Endometrial microvascular endothelial cells (primary cell): Measurements from ENCODE around the gene SPATA12. TPM values are rescaled to one million over a fixed set of nuclear protein-coding genes. Genes with fewer than 3 reads are reported as not detected.
"Not testable (repeated sequence)": the region's sequence is repeated elsewhere in the genome, so short reads cannot be mapped to it uniquely, and the experiment has no call there.

Experiments
- in situ Hi-C: cut with HindIII; loops from 2 replicates; pipeline ENCODE4 v1.10.0; 2017; ENCODE audit warnings: low sequenced_read_pairs, low pct_unique_long_range_greater_than_20kb; ENCODE audit errors: inconsistent ontology term
- total RNA-seq: library from RNA; depleted of rRNA; stranded (reverse); fragments of >200 nt; gene quantifications from one replicate; pipeline ENCODE4 v1.2.3, GENCODE V29; 2015; ENCODE audit errors: inconsistent ontology term

SPATA12 gene
- total RNA-seq, 1 donor from 2014 or later = 0.37 TPM

DNA sequence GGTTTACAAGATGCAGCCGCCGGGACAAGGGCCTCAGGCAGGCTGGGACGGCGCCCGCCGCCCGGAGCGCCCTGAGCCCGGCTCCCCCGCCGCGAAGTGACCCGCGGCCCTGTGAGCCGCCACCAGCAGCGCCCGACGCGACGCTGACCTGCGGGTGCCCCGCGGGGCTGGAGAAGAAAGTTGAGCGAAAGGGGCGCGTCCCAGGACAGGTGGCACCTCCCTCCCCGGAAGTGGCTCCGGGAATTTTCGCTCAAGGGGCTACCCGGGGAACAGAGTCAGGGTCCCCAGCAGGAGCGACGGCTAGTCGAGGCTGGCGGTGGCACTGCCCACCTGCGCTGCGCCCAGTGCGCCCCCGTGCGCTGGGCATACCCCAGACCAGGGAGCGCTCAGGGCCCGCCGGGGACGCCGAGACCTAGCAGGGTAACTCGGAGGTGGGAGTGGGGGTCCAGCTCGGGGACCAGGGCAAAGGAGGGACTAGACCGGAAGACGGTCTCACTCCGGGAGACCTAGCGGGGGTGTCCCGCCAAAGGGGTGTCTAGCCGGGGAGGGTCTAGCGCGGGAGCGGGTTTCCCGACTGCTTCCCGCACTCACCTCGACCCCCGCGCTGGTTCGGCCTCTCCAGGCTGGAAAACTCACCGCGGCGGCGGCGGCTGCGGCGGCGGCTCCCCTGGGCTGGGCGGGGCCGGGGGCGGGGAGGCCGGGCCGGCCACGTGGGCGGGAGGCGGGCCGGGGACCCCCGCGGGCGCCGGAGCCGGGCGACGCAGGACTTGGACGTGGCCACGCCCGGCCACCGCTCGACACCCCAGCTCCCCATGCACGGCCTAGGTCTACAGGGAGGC is 18.4 kb downstream of the SPATA12 start:
- in situ Hi-C loops = no loop called here

DNA sequence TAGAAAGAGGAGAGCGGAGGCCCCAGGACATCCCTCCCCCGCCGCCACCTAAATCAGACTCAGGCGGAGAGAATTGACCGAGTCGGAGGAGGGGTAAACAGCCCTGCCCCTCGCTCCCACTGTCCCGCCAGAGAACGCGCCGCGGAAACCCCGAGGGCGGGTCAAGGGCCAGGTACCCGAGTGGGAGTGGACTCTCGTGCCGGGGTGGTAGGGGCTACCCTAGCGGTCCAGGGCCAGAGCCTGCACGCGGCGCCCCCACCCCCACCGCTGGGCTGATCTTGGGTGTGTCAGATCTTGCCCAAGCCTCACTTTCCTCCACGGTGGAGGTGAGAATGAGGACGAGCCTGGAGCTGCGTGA is 19.0 kb downstream of the SPATA12 start:
- in situ Hi-C loops = no loop called here

DNA sequence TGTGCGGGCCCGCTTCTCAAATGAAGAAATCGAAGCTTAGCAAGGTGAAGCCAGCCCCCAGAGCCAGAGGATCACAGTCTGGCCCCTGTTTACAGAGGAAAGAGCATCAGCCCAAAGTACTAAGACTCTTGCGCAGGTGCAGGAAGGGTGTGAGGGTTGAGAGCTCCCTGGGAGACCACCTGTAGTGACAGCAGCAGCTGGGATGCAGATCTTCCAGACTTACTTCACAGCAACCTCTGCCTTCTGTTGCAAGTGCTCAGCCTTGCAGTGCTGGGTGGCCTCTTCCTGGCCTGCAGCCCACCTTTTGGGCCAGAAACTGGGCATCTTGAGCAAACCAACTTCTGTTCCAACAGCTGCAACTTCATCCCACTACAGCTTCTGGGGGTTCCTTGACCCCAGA is 19.7 kb downstream of the SPATA12 start:
- in situ Hi-C loops = no loop called here

DNA sequence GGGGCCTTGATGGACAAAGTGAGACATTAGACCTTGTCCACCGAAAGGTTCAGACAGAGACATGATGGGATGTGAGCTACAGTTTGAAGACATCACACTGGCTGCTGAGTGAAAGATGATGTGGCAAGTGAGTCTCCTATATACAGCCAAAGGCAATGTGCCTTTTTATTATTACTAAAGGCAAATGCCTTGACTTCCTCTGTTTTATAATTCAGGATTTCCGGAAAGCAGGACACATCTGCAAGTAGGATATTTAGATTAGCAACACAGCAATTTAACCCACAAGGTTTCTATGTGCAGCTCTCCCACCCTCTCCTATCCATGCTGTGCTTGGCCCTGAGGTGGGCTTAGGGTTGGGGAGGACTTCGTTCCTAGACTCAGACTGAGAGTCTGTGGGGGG is 20.7 kb downstream of the SPATA12 start:
- in situ Hi-C loops = no loop called here

DNA sequence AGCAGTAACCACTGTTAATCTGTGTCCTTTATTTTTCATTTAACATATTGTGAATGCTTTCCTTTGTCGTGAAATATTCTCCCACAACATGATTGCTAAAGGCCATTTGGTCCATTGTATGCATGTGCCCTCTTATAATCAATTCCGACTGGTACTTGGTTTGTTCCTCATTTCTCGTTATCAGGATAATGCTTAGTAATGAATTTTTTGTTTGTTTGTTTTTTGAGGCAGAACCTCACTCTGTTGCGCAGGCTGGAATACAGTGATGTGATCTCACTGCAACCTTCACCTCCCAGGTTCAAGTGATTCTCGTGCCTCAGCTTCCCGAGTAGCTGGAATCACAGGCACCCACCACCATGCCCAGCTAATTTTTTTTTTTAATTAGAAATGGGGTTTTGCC is 22.0 kb downstream of the SPATA12 start:
- in situ Hi-C loops = no loop called here

DNA sequence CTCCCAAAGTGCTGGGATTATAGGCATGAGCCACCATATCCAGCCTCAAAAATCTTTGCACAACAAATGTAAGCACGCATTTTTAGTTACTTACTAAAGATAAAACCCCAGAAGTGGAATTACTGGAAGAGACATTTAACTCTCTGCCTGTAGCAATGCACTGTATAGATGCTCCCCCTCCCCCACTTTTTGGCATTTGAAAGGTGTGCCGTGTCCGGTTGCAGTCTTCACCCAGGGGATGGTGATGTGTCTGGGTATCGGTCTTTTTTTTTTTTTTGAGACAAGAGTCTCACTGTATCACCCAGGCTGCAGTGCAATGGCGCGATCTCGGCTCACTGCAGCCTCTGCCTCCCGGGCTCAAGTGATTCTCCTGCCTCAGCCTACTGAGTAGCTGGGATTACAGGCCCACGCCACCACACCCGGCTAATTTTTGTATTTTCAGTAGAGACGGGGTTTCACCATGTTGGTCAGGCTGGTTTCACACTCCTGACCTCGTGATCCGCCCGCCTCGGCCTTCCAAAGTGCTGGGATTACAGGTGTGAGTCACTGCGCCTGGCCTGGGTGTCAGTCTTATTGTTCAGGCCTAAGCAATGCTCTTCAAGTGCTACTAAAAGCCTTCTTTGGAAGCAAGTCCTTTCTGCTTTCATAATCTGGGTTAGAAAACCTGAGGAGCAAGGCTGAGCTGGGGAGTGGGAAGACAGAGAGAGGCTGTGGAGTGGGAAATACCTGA is 23.0 kb downstream of the SPATA12 start:
- in situ Hi-C loops = not testable (repeated sequence)

DNA sequence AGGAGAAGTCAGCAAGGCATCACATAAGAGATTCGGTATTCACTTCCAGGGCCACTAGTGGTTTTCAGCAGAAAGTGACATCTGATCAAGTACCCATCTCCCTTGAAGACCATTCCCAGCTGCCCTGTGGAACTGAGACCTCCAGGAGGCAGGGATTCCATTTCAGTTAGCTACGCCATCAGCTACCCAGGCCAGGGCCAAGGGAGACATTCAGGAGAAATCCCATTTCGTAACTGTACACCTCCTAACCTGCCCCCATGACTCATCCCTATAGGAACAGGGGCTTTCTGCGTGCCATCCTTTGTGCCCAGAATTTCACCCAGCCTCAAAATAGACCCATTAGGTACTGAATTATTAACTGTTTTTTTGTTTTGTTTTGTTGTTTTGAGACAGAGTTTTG is 24.7 kb downstream of the SPATA12 start:
- in situ Hi-C loops = no loop called here

DNA sequence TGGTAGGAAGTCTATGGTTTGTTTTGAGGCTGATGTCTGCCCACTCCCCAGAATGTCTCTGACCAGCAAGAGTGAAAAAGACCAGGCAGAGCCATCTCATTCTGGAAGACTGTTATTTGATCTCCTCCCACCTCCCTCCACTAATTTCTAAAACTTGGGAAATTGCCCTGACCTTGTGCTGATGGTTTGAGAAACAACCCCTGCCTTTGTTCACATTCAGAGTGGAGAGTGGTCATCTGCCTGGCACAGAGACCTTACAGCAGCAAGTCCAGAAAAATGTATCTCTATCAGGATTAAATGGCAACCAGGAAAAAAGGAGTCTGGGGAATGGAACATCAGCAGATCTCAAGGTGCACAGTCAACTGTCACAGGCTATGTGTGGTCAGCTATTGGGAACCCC is 25.7 kb downstream of the SPATA12 start:
- in situ Hi-C loops = no loop called here

DNA sequence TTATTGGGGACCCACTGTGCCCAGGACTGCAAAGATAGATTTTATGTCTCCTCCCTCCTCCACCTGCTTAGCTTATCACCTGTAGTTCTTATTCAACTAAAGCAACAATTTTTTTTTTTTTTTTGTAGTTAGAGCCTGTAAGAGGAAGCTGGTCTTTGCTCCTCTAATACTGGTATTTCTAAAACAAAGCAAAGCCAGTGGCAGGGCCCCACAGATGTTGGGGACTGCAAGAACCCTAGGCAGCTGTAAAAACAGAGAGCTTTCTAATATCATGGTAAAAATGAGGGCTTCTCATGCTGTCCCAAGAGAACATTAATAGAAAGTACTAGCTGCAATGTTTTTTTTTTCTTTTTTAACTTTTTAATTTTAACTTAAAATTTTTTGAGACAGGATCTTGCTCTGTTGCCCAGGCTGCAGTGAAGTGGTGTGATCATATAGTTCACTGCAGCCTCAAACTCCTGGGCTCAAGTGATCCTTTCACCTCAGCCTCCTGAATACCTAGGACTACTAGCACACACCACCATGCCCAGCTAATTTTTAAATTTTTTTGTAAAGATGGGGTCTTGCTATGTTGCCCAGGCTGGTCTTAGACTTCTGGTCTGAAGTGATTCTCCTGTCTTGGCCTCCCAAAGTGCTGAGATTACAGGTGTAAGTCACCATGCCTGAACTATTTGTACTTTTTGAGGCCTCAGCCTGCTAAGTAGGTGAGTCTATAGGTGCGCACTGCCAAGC is 27.1 kb downstream of the SPATA12 start:
- in situ Hi-C loops = no loop called here

DNA sequence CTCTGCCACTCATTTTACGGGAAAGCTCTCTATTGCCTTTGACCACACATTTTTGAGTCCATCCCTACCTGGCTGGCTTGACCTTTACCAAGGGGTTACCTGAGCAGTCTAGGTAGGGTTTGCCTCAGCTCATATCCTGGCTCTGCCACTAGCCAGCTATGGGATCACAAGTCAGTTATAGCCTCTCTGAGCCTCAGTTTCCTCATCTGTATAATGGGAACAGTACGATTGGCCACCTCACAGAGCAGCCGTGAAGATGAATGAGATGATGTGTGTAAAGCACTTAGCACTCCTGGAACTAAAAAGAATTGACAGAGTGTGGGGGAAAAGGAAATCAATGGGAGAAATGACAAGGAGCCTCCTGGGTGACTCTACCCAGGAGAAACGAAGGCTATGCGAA is 28.0 kb downstream of the SPATA12 start:
- in situ Hi-C loops = no loop called here

DNA sequence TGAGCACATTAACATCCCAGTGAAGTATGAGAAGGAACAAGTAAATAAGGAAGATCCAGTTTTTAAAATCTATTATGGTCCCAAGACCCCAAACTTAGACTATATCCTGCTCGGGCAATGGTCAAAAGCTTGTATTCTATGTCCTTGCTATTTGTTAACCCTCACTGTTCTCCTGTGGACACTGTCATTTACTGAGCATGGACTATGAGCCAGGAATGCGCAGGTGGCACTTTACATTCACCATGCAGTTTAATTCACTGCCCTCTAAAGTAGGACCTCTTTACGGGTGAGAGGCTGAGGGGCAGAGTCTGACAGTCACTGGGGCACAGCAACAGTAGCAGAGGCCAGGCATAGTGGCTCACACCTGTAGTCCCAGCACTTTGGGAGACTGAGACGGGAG is 28.6 kb downstream of the SPATA12 start:
- in situ Hi-C loops = no loop called here

DNA sequence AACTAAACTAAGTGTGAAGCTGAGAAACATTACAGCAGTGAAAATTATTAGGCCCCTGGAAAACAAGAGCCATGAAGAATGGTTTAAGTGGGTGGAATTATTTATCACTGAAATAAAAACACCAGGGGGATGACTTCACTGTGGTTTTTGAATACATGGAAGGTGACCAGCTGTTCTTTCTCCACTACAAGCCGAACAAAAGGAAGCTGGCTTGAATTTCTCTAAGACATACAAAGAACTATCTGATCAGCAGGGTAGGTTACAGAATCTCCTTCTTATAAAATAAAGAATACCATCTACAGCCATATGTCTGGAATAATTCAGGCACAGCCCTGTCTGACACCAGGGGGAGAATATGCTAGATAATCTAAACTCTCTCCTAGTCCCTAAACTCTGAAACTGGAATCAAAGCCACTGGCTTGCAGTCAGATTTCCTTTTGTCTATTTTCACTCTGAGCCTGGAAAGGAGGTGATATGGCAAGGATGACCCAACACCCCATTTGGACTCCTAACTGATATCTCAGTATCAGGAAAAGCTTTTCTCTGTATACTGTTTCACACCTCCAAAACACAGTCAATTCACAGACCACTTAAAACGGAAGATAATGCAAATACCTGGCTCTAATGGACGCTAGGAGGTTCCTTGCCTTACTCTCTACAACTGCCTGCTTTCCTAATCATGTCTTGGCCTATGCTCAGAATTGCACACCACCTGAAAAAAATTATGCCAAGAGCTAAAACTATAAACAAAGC is 31.2 kb downstream of the SPATA12 start:
- in situ Hi-C loops = no loop called here

DNA sequence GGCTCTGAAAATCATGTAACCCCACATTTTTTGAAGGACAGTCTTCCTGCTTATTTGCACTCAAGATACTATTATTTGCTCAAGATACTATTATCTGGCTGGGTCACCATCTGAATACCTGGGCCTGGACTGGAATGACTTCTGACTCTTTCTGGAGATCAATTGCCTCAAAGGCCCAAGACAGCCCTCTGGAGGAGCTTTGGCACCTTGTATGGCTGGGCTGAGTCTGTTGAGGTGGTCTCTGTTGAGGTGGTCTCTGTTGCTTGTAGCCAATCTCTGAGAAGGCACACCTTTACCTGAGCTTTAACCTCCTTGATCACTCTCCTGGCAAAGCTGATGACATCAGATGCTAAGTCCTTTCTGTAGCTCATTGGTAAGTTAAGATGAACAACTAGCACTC is 33.0 kb downstream of the SPATA12 start:
- in situ Hi-C loops = no loop called here

DNA sequence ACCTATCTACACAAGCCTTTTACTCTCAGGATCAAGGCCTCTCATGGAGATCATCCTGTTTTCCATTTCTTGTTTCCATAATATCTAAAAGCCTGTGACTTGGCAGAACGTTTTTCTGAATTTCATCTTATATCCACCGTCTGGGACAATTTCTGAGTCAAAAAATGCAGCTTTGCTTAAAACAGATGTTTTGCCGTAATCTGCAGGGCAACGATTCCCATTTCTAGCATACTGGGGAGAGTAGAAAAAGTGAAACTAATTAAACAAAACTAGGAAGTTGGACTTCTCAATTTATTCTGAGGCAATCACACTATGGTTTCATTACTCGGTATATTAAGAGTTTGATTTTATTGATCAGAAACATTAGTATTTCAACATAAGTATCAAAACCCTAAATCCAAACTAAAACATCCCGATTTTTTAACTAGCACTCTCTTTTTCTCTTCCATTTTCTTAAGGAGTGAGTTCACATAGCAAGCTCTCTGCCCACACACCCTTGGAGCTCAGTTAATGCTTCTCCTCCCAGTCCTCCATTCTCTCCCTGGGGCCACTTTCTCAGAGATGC is 33.6 kb downstream of the SPATA12 start:
- in situ Hi-C loops = no loop called here

DNA sequence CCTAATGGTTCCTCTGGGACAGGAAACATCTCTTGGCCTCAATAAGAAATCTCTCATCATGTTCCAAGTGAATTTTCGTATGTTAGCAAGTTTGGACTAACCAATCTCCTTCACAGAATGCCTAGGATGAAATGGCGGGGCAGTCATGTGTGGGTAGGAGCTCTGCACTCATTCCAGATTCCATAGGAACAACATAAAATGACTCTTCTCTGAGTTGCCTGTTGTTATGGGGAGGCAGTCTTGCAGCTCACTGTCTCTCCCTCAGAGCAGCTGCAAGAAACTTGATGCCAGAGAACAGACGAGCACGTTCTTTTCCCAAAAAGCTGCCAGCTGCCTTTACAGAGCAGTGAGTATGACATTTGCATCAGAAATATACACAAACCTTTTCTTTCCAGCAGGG is 34.1 kb downstream of the SPATA12 start:
- in situ Hi-C loops = no loop called here

DNA sequence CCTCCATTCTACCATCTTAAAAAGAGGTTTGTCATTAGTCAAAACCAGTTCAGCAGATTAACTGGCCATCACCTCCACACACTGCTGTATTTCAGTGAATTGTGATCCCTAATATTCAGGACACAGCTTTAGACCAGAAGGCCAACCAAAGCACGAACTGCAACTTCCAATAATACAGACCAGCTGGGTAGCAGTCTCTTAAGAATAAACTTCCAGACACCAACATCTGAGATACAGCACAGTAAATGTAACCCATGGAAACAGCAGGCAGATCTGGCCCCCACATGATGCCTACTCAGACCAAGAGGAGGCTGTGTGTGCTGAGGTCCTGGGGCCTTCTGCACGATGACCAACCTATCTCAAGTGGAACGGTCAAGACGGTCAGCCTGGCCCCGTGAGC is 34.9 kb downstream of the SPATA12 start:
- in situ Hi-C loops = no loop called here

DNA sequence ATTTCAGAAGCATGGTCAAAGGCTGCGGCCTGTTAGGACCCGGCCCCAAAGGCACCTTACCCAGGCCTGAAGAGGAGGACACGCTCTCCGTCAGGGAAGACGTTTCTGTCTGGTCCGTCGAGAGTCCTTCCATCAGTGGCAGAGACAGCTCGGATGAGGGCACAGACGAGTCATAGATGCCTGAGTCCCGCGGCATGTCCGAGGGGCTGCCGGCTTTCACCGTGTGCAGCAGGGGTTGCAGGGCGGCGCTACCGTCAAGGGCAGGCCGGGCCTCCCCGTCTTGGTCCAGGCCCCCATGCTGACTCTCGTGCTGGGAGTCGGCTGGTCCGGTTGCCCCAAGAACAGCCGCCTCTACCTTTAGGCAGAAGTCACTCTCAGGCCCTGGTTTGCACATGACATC is 37.1 kb downstream of the SPATA12 start:
- in situ Hi-C loops = no loop called here

DNA sequence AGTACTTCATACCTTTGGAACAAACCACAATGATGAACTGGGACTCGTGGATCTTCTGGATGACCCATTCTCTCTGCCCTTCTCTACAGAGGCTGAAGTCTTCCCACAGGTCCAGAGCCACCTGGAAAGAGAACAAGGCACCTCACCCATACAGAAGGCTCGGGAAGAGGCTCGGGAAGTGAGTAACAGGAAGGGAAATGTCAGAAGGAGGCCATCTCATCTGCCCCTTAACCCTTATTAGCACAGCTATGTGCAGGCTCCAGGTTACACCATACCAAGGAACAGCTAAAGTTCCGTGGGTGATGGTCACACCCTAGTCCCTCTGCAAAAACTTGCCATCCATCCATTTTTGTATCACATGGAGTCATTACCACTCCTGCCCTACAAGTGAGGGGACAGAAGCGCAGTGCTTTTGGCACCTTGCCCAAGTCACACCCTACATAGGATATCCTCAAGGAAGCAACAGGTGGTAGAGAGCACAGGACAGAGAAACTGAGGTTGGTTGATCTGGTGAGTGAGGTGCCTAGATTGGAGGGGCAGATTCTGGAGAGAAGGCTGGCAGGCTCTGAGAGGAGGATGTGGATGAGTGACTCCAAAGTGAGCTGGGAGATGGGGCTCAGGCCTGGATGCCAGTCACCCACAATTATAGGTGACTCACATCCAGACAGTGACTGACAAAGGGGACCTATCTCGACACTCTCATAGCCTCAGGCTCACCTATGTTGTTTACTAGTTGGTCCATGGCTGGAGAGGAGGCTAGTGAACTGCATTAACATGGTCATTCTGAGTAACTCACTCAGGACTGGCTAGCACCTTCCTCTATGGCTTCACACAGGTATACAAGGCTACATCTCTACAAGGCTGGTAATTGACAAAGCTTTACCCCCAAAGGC is 38.2 kb downstream of the SPATA12 start:
- in situ Hi-C loops = no loop called here
